Fibroblast of lung (primary cell): ENCODE data around the gene EIF4A3.

Source experiments
- EZH2 ChIP-seq: IDR thresholded peaks from 2 replicates; pipeline ENCODE4 v1.5.1; 2012; ENCODE audit warnings: low read length, control low read depth, mild to moderate bottlenecking; ENCODE audit errors: missing control alignments
- TF ChIP-seq, protein P1 (sequence below), 2 donors: IDR thresholded peaks in 1 of 2; conservative IDR thresholded peaks in 1 of 2; 1 replicate in 1 of 2; 2 replicates in 1 of 2; pipeline ENCODE4 v1.5.1; 2011 to 2012; ENCODE audit warnings: low read length in 2 of 2, control low read depth in 1 of 2, inconsistent platforms in 1 of 2, low read depth in 1 of 2, mild to moderate bottlenecking in 1 of 2

- TF ChIP-seq, protein P1, sequence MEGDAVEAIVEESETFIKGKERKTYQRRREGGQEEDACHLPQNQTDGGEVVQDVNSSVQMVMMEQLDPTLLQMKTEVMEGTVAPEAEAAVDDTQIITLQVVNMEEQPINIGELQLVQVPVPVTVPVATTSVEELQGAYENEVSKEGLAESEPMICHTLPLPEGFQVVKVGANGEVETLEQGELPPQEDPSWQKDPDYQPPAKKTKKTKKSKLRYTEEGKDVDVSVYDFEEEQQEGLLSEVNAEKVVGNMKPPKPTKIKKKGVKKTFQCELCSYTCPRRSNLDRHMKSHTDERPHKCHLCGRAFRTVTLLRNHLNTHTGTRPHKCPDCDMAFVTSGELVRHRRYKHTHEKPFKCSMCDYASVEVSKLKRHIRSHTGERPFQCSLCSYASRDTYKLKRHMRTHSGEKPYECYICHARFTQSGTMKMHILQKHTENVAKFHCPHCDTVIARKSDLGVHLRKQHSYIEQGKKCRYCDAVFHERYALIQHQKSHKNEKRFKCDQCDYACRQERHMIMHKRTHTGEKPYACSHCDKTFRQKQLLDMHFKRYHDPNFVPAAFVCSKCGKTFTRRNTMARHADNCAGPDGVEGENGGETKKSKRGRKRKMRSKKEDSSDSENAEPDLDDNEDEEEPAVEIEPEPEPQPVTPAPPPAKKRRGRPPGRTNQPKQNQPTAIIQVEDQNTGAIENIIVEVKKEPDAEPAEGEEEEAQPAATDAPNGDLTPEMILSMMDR (conservative IDR thresholded peaks at IDR 0.05 in 1 of 2, IDR thresholded peaks at IDR 0.05 in 1 of 2; ENCODE audit: low read depth in 1 of 2, low read length in 2 of 2), result no peak
- TF ChIP-seq EZH2, result no peak
Observed at GRCh38 chr17:80187090-80187489, 40.2 kb upstream of the EIF4A3 start.
